GM21390 (cell line): ENCODE results near the gene ADGRA3.

Experiments used
- ATAC-seq: cut with Tn5 transposase; IDR thresholded peaks from one replicate; pipeline ENCODE4 v1.9.1; 2021; ENCODE audit not compliant: unreplicated experiment

Gene ADGRA3

GRCh38 chr4:22510750-22511149 is 5.1 kb downstream of the ADGRA3 start:
- ATAC-seq = no peak

- ATAC-seq = no peak
Observed at GRCh38 chr4:22508376-22508775, 7.5 kb downstream of the ADGRA3 start.

GRCh38 chr4:22504922-22505321 is 10.9 kb downstream of the ADGRA3 start:
- ATAC-seq = no peak

GRCh38 chr4:22504447-22504846 is 11.4 kb downstream of the ADGRA3 start:
- ATAC-seq = no peak

GRCh38 chr4:22502895-22503814 is 12.7 kb downstream of the ADGRA3 start:
- no peak for ATAC-seq

GRCh38 chr4:22501715-22502095 is 14.2 kb downstream of the ADGRA3 start:
- no peak for ATAC-seq

- ATAC-seq = peak; percentile 63
Observed at GRCh38 chr4:22500831-22501714, 14.8 kb downstream of the ADGRA3 start.

- no peak for ATAC-seq
Observed at GRCh38 chr4:22500128-22500611, 15.7 kb downstream of the ADGRA3 start.

GRCh38 chr4:22498866-22499265 is 17.0 kb downstream of the ADGRA3 start:
- no peak for ATAC-seq

- no peak for ATAC-seq
Observed at GRCh38 chr4:22496165-22496813, 19.6 kb downstream of the ADGRA3 start.

GRCh38 chr4:22493523-22493922 is 22.3 kb downstream of the ADGRA3 start:
- ATAC-seq = no peak

- ATAC-seq = no peak
Observed at GRCh38 chr4:22492987-22493386, 22.9 kb downstream of the ADGRA3 start.

- ATAC-seq = no peak
Observed at GRCh38 chr4:22491939-22492338, 23.9 kb downstream of the ADGRA3 start.

- no peak for ATAC-seq
Observed at GRCh38 chr4:22490718-22491315, 25.0 kb downstream of the ADGRA3 start.

GRCh38 chr4:22488106-22488505 is 27.8 kb downstream of the ADGRA3 start:
- no peak for ATAC-seq

- no peak for ATAC-seq
Observed at GRCh38 chr4:22487328-22487727, 28.5 kb downstream of the ADGRA3 start.

GRCh38 chr4:22486276-22486675 is 29.6 kb downstream of the ADGRA3 start:
- ATAC-seq = no peak

- ATAC-seq = no peak
Observed at GRCh38 chr4:22485737-22486136, 30.1 kb downstream of the ADGRA3 start.

GRCh38 chr4:22483551-22483981 is 32.3 kb downstream of the ADGRA3 start:
- no peak for ATAC-seq

- no peak for ATAC-seq
Observed at GRCh38 chr4:22482250-22483127, 33.4 kb downstream of the ADGRA3 start.
